Effector memory CD4-positive, alpha-beta T cell (primary cell): Measurements from ENCODE around the gene LIX1.

Source experiments
- DNase-seq, 3 donors: peaks; one replicate each; pipeline ENCODE4 v3.0.0-alpha.2; 2020
- H3K27ac ChIP-seq: 2 replicates; pipeline ENCODE4 v1.7.0; 2013; ENCODE audit warnings: mild to moderate bottlenecking, low read length, moderate library complexity; ENCODE audit not compliant: insufficient read depth, poor library complexity, severe bottlenecking
- H3K27me3 ChIP-seq: replicated peaks from 2 replicates; pipeline ENCODE4 v1.7.0; 2013; ENCODE audit warnings: mild to moderate bottlenecking, low read length; ENCODE audit not compliant: insufficient read depth, control insufficient read depth, poor library complexity, severe bottlenecking
- H3K36me3 ChIP-seq: 2 replicates; pipeline ENCODE4 v1.7.0; 2013; ENCODE audit warnings: mild to moderate bottlenecking, low read length, moderate library complexity; ENCODE audit not compliant: control insufficient read depth, insufficient read depth
- H3K4me1 ChIP-seq: 2 replicates; pipeline ENCODE4 v1.7.0; 2013; ENCODE audit warnings: low read length, mild to moderate bottlenecking; ENCODE audit not compliant: control insufficient read depth, insufficient read depth, poor library complexity, severe bottlenecking
- H3K4me3 ChIP-seq: 2 replicates; pipeline ENCODE4 v1.7.0; 2013; ENCODE audit warnings: low read length, low read depth, mild to moderate bottlenecking; ENCODE audit not compliant: insufficient read depth, poor library complexity, severe bottlenecking
- H3K9me3 ChIP-seq: 2 replicates; pipeline ENCODE4 v1.7.0; 2013; ENCODE audit warnings: mild to moderate bottlenecking, low read length, moderate library complexity; ENCODE audit not compliant: control insufficient read depth

LIX1 gene

DNA sequence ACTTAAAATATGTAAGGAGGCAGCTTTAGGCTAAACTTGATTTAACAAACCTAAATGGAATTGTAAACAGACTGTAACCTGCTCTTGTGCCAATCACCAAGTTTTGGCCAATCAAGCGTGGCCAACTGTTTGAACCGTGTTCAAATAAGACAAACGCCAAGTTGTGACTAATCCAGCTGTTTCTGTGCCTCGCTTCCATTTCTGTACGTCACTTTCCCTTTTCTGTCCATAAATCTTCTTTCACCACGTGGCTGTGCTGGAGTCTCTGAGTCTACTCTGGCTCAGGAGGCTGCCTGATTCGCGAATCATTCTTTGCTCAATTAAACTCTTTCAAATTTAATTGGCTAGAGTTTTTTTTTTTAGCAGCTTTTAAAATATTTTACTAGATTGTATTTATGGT, 71.3 kb downstream of the LIX1 start:
- Histone ChIP-seq H3K4me3 (no peak overlapping the region), H3K27me3 (no peaks in the 10 kb centered on the region), H3K9me3 (no peaks in the 10 kb centered on the region), H3K27ac (no peak overlapping the region), H3K36me3 (no peaks in the 10 kb centered on the region), H3K4me1 (no peaks in the 10 kb centered on the region)
- DNase-seq = no peak

DNA sequence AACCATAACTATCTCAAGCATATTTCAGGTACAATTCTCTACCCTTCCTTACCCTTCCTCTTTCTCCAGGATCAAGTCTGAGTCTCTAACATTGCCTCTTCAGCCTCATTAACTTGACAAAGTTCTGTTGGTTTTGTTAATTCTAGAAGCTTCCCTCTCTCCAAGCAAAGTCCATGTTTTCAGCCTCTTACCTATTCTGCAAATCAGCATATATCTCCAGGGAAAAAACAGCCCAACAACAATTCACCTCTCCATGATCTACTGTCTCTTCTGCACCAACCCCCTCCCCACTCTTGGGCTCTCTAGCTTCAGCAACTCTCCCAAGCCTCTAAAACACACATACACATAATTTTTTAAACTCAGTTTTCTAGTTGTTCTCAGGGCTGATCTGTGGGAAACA, 72.2 kb downstream of the LIX1 start:
- H3K9me3 ChIP-seq = no peaks in the 10 kb centered on the region
- H3K4me1 ChIP-seq = no peaks in the 10 kb centered on the region
- H3K27me3 ChIP-seq = no peaks in the 10 kb centered on the region
- H3K36me3 ChIP-seq = no peaks in the 10 kb centered on the region
- H3K27ac ChIP-seq = no peak overlapping the region
- no peak for DNase-seq
- no peak overlapping the region for H3K4me3 ChIP-seq

DNA sequence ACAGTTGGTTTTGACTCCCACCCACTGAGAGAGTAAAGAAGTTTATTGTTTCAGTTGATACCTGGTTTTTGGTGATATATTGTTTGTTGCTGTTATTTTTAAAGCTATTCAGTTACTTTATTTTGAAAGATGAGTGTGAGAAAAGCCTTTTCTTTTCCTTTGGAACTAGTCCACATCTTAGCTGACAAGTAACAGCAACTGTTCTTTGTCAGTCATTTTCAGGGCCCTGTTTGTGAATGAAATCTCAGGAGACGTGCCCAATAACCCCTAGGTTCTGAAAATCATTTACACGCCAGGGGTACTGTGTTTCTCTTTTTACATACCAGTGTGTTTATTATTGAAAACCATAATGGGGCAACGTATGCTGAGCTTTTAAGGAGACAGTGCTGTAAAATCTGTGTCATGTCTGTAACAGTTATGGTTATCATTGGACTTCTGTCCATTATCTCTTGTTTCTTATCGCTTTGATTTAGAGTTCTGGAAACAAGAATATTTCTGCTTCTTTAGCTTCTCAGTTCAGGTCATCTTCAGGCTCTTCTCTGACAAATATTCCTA, 75.0 kb downstream of the LIX1 start:
- Histone ChIP-seq H3K36me3 (no peaks in the 10 kb centered on the region), H3K27me3 (no peaks in the 10 kb centered on the region), H3K9me3 (no peaks in the 10 kb centered on the region), H3K4me1 (no peaks in the 10 kb centered on the region), H3K4me3 (no peak overlapping the region), H3K27ac (no peak overlapping the region)
- no peak for DNase-seq

DNA sequence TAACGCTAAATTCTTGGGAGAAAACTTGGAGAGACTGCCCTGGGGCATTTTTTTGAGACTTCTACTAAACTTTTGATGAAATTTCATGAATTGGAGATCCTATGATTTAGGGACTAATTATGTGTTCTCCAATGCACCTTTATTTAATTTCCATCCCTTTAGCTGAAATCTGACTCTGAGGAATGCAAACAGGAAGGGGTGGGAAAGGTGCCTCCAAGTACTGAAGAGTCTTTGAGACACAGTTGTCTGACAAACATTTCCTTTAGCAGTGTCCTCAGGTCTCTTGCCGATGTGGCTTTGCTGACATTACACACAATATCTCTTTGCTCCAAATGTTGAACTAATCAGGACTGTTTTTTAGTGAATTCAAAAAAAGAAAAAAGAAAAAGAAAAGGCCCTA, 76.9 kb downstream of the LIX1 start:
- Histone ChIP-seq H3K27me3 (no peaks in the 10 kb centered on the region), H3K4me1 (no peaks in the 10 kb centered on the region), H3K4me3 (no peak overlapping the region), H3K27ac (no peak overlapping the region), H3K36me3 (no peaks in the 10 kb centered on the region), H3K9me3 (no peaks in the 10 kb centered on the region)
- no peak for DNase-seq

DNA sequence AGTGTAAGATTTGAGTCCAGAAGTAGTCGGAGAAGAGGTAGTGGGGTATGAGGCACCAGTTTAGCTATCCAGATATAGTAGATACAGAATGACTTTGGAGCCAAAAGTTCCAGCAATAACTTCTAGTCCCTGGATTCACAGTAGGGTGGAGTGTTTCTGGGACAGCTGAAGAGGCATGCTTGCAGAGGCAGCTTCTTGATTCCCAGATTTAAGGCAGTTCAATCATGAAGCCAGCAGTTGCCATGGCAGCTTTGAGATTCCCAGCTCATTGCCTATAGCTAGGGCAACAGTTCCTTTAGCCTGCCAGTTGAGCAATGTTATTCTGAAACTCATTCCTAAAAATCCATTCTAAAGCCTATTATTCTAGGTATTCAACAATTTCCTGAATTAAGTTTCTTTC, 79.2 kb downstream of the LIX1 start:
- H3K9me3 ChIP-seq = no peaks in the 10 kb centered on the region
- no peak for DNase-seq
- no peaks in the 10 kb centered on the region for H3K4me1 ChIP-seq
- no peaks in the 10 kb centered on the region for H3K36me3 ChIP-seq
- H3K27me3 ChIP-seq = no peaks in the 10 kb centered on the region
- no peak overlapping the region for H3K27ac ChIP-seq
- no peak overlapping the region for H3K4me3 ChIP-seq

DNA sequence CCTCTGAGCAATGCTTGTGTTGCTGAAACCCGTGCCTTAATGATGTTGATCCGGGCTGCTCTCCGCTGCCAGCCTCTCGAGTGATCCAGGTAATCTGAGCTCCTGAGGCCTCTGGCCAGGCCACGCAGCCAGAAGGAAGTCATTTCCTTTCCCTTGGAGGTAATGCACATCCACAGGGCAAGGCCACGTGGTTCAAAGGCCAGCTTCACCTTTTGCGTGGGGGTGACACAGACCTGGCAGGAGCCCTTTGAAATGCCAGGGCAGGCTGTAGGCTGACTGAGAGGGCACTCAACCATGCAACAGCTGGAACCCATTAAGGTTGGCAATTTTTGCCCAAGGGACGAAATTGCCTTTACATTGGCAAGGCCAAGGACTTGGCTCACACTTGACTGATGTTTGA, 80.4 kb downstream of the LIX1 start:
- DNase-seq = no peak
- Histone ChIP-seq H3K27me3 (no peaks in the 10 kb centered on the region), H3K4me3 (no peak overlapping the region), H3K36me3 (no peaks in the 10 kb centered on the region), H3K27ac (no peak overlapping the region), H3K4me1 (no peaks in the 10 kb centered on the region), H3K9me3 (no peaks in the 10 kb centered on the region)

DNA sequence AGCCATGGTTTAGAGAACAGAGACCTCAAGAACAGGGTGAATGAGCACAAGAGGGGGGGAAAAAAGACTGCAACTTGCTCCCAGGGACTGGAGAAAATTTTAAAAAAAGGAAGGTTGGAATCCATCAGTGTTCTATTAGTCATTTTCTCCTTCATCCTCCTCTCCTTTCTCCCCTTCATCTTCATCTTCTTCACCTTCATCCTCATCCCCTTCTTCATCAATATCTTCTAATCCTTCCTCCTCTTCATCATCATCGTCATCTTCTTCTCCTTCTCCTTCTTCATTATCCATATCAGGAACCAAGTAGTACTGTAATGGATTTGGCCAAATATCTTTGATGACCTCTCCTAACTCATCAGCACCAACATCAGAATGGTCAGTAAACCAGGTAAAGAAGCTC, 86.1 kb downstream of the LIX1 start:
- no peaks in the 10 kb centered on the region for H3K27me3 ChIP-seq
- H3K4me3 ChIP-seq = no peak overlapping the region
- H3K4me1 ChIP-seq = no peaks in the 10 kb centered on the region
- no peak for DNase-seq
- H3K9me3 ChIP-seq = no peaks in the 10 kb centered on the region
- no peaks in the 10 kb centered on the region for H3K36me3 ChIP-seq
- H3K27ac ChIP-seq = no peak overlapping the region

DNA sequence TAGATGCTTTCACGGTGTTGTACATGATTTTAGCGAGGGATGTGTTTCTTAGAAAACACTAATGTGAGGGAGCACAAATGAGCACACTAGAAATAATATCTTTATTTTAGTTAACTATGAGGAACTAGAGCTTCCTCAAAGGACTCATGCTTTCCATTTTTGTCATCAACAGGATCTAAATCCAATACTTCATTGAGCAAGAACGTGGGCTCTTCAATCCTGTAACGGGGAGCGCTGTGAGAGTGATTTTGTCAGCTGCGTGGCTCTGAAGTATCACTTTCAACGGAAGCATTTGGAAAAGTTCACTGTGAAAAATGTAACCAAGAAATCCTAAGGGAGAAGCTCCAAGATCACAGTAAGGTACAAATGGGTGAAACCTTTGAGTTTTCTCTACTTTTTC, 93.2 kb downstream of the LIX1 start:
- H3K9me3 ChIP-seq = no peaks in the 10 kb centered on the region
- no peak overlapping the region for H3K4me3 ChIP-seq
- no peaks in the 10 kb centered on the region for H3K27me3 ChIP-seq
- no peak for DNase-seq
- H3K27ac ChIP-seq = no peak overlapping the region
- no peaks in the 10 kb centered on the region for H3K4me1 ChIP-seq
- H3K36me3 ChIP-seq = no peaks in the 10 kb centered on the region

DNA sequence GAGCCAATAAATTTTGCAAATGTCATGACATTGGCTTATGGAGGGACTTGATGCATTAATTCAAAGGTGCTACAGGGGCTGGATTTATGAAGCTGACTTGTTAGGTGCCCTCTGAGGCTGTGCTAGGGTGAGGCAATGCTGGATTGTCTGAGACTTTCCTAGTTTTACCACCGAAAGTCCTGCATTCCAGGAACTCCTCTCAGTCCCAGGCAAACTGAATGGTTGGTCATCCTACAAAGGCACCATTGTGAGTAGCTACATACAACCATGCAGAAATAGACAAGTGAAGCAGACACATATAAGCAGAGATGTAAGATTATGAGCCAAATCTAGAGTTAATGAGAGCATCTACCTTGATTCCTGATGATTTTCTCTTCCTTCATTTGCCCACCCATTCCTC, 95.3 kb downstream of the LIX1 start:
- Histone ChIP-seq H3K4me1 (no peaks in the 10 kb centered on the region), H3K4me3 (no peak overlapping the region), H3K36me3 (no peaks in the 10 kb centered on the region), H3K9me3 (no peaks in the 10 kb centered on the region), H3K27me3 (no peaks in the 10 kb centered on the region), H3K27ac (no peak overlapping the region)
- DNase-seq = no peak

DNA sequence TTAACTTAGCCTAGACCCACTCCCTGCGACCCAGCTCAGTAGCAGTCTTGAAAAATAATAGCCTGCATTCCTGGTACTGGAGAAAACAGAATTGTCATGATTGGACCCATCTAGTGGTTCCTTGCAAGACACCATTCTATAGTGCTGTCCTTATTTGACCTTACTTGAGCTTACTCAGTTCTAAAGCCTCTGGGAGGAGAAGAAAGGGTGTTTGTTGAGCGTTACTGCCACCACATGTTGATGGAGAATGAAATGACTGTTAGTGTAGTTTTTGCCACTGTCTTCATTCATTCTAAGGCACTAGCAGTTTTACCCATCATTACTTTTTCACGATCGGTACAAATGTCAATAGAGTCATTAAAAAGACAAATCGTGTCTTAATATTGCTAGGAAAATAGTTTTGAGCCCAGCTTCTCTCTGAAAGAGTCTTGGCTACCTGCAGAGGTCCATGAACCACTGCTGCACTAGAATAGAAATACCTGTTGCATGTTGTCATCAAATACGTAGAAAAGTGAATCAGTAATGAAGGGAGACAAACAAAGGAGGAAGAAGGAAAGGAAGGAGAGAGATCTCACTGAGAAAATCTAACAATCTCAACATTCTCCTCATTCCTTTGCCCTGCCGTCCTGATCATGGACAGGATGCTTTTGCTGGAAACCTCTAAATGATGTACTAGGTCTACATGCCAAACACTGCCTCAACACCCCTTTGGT, 96.0 kb downstream of the LIX1 start:
- H3K27ac ChIP-seq = no peak overlapping the region
- DNase-seq = no peak

More for the DNA sequence above, 96.0 kb downstream of the LIX1 start:
- Histone ChIP-seq H3K36me3 (no peaks in the 10 kb centered on the region), H3K9me3 (no peaks in the 10 kb centered on the region), H3K4me3 (no peak overlapping the region), H3K27me3 (no peaks in the 10 kb centered on the region), H3K4me1 (no peaks in the 10 kb centered on the region)
